Astrocyte of the cerebellum (primary cell): ENCODE results near the gene CCDC197.
A peak's percentile ranks its signal among the peaks of the same experiment; 100 is the strongest.

Source experiments
- DNase-seq: peaks from one replicate; pipeline ENCODE4 v3.0.0-alpha.2; 2011; ENCODE audit warnings: low read depth
- H3K4me3 ChIP-seq: 2 replicates; pipeline ENCODE4 v1.5.1; 2011; ENCODE audit warnings: mild to moderate bottlenecking, low read depth, low read length, moderate library complexity
- CTCF ChIP-seq: IDR thresholded peaks from 2 replicates; pipeline ENCODE4 v1.5.1; 2012; ENCODE audit warnings: low read length, low read depth, moderate library complexity, mild to moderate bottlenecking; ENCODE audit errors: missing control alignments
- in situ Hi-C: cut with HindIII; loops from 2 replicates; pipeline ENCODE4 v1.10.0; 2017; ENCODE audit warnings: low sequenced_read_pairs

CCDC197 gene

GRCh38 chr14:94015223-94015622, 18.1 kb downstream of the CCDC197 start:
- in situ Hi-C loops, result loop anchor here (5.0 kb wide), 1 partner anchor 93 kb away; no protein-coding TSS in a partner anchor
- no peak for DNase-seq
- peak; percentile 13 for TF ChIP-seq CTCF
- no peak overlapping the region for H3K4me3 ChIP-seq

GRCh38 chr14:94016446-94016976, 19.4 kb downstream of the CCDC197 start:
- TF ChIP-seq CTCF, result no peak
- DNase-seq, result no peak
- H3K4me3 ChIP-seq, result no peak overlapping the region
- in situ Hi-C loops, result loop anchor here (5.0 kb wide), 1 partner anchor 94 kb away; no protein-coding TSS in a partner anchor

GRCh38 chr14:94018308-94018707, 21.2 kb downstream of the CCDC197 start:
- DNase-seq, result no peak
- TF ChIP-seq CTCF, result no peak
- H3K4me3 ChIP-seq, result no peak overlapping the region
- in situ Hi-C loops, result loop anchor here (5.0 kb wide), 1 partner anchor 96 kb away; no protein-coding TSS in a partner anchor

GRCh38 chr14:94019329-94019728, 22.2 kb downstream of the CCDC197 start:
- DNase-seq, result no peak
- no peak overlapping the region for H3K4me3 ChIP-seq
- TF ChIP-seq CTCF, result no peak
- in situ Hi-C loops, result loop anchor here (5.0 kb wide), 1 partner anchor 97 kb away; no protein-coding TSS in a partner anchor

- in situ Hi-C loops, result no loop called here
- no peak for DNase-seq
- no peak overlapping the region for H3K4me3 ChIP-seq
- no peak for TF ChIP-seq CTCF
Observed at GRCh38 chr14:94020267-94020666, 23.2 kb downstream of the CCDC197 start.

GRCh38 chr14:94021001-94021400, 23.9 kb downstream of the CCDC197 start:
- H3K4me3 ChIP-seq, result no peak overlapping the region
- in situ Hi-C loops, result no loop called here
- peak; percentile 15 for TF ChIP-seq CTCF
- no peak for DNase-seq
